Mucosa of descending colon (tissue), 3 donors: ENCODE data around the gene ZNF346. TPM values are rescaled to one million over a fixed set of nuclear protein-coding genes. Genes with fewer than 3 reads are reported as not detected.
A peak's percentile ranks its signal among the peaks of the same experiment; 100 is the strongest.

Experiments
- ATAC-seq: fragments of 200-7000 bp; cut with Tn5 transposase; one replicate; pipeline ENCODE4 v1.9.1; 2020; ENCODE audit warnings: mild to moderate bottlenecking, moderate library complexity
- DNase-seq, 3 donors: peaks; one replicate each; pipeline ENCODE4 v3.0.0-alpha.2; 2020
- H3K36me3 ChIP-seq: fragments of 200-600 bp; one replicate; pipeline ENCODE4 v1.8.0; 2021; ENCODE audit warnings: low read depth, mild to moderate bottlenecking
- H3K4me1 ChIP-seq: fragments of 200-600 bp; one replicate; pipeline ENCODE4 v1.8.0; 2021; ENCODE audit warnings: low read depth, mild to moderate bottlenecking
- H3K4me3 ChIP-seq: fragments of 200-600 bp; one replicate; pipeline ENCODE4 v1.8.0; 2021; ENCODE audit warnings: mild to moderate bottlenecking
- H3K9me3 ChIP-seq: fragments of 200-600 bp; one replicate; pipeline ENCODE4 v1.8.0; 2021; ENCODE audit warnings: mild to moderate bottlenecking
- CTCF ChIP-seq: fragments of 200-600 bp; IDR thresholded peaks from one replicate; pipeline ENCODE4 v1.8.0; 2022; ENCODE audit warnings: antibody characterized with exemption, mild to moderate bottlenecking
- intact Hi-C, 2 donors: fragments of 100-400 bp; cut with DNase I in 1 of 2; cut with micrococcal nuclease in 1 of 2; formaldehyde crosslinking; loops; one replicate each; pipeline versions ENCODE4 v1.11.0 to v1.11.1; 2022; cut with DNase I, micrococcal nuclease
- total RNA-seq, 3 donors: library from RNA; stranded (reverse); fragmentation: NEBNext Ultra II Directional in 2 of 3; extraction: Animal tissue kit (Norgen Biotek cat#: 25700) in 2 of 3; gene quantifications; one replicate each; pipeline versions ENCODE4 v1.2.1 to v1.2.4, GENCODE V29; 2021 to 2023
- donor health status: DM: no; HTN: no; CAD: no; lungs with moderate emphysema.
- donor health status: DM: no; HTN: no; CAD: no.
- donor health status: DM: no; HTN: yes; CAD: no.

The ZNF346 gene
- total RNA-seq, 3 donors from 2014 or later = 15.7 to 17.9 (median 16.7) TPM

- Histone ChIP-seq H3K9me3 (no peaks in the 10 kb centered on the region), H3K36me3 (no peaks in the 10 kb centered on the region), H3K4me1 (peaks cover 9% of the 10 kb centered on the region), H3K4me3 (no peak overlapping the region)
- intact Hi-C loops = no loop called here
- peak; percentile 52 for ATAC-seq
- DNase-seq = no peak
- no peak for TF ChIP-seq CTCF
Observed at GRCh38 chr5:177103523-177104253, 81.2 kb downstream of the ZNF346 start.

- ATAC-seq = no peak
- no peak for DNase-seq
- TF ChIP-seq CTCF = no peak
- no peak overlapping the region for H3K4me3 ChIP-seq
- intact Hi-C loops = no loop called here
- H3K9me3 ChIP-seq = no peaks in the 10 kb centered on the region
- no peaks in the 10 kb centered on the region for H3K36me3 ChIP-seq
- no peaks in the 10 kb centered on the region for H3K4me1 ChIP-seq
Observed at GRCh38 chr5:177105691-177106476, 83.4 kb downstream of the ZNF346 start.

GRCh38 chr5:177107159-177107558 is 84.7 kb downstream of the ZNF346 start:
- ATAC-seq = no peak
- no peak for TF ChIP-seq CTCF
- H3K4me1 ChIP-seq = no peaks in the 10 kb centered on the region
- no peak overlapping the region for H3K4me3 ChIP-seq
- DNase-seq = no peak
- no peaks in the 10 kb centered on the region for H3K9me3 ChIP-seq
- H3K36me3 ChIP-seq = no peaks in the 10 kb centered on the region
- intact Hi-C loops = no loop called here

- no peaks in the 10 kb centered on the region for H3K9me3 ChIP-seq
- no peaks in the 10 kb centered on the region for H3K36me3 ChIP-seq
- H3K4me3 ChIP-seq = no peak overlapping the region
- DNase-seq (no peak), ATAC-seq (no peak)
- no peak for TF ChIP-seq CTCF
- no peaks in the 10 kb centered on the region for H3K4me1 ChIP-seq
- intact Hi-C loops = no loop called here
Observed at GRCh38 chr5:177109810-177110209, 87.3 kb downstream of the ZNF346 start.

GRCh38 chr5:177111720-177112394 is 89.4 kb downstream of the ZNF346 start:
- DNase-seq = peak in 2 of 3 donors; percentile 75 to 79
- intact Hi-C loops = no loop called here

More at GRCh38 chr5:177111720-177112394, 89.4 kb downstream of the ZNF346 start:
- H3K4me1 ChIP-seq = no peaks in the 10 kb centered on the region
- no peaks in the 10 kb centered on the region for H3K36me3 ChIP-seq
- H3K4me3 ChIP-seq = no peak overlapping the region
- no peaks in the 10 kb centered on the region for H3K9me3 ChIP-seq
- peak; percentile 66 for ATAC-seq
- TF ChIP-seq CTCF = peak; percentile 80
